ENCODE measurements around the gene VAV3. TPM values are rescaled to one million over a fixed set of nuclear protein-coding genes. Genes with fewer than 3 reads are reported as not detected.

VAV3 gene
- total and polyA plus RNA-seq, 2 of the 13 experiments (the other 11 are each of a cell fraction or from before 2014, with no cell fraction given), result 15.9 to 29.8 TPM

DNA sequence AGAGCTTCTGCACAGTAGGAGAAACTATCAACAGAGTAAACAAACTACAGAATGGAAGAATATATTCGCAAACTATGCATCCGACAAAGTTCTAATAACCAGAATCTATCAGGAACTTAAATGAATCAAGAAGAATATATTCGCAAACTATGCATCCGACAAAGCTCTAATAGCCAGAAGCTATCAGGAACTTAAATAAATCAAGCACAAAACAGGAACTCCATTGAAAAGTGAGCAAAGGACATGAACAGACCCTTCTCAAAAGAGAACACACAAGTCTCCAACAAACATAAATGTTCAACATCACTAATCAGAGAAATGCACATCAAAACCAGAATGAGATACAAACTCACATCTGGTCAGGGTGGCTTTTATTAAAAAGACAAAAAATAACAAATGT is 126.9 kb downstream of the VAV3 start:
- no peaks in the 10 kb centered on the region for H4K20me1 ChIP-seq (ENCODE audit: insufficient read depth, low read length)
- no peaks in the 10 kb centered on the region for H3K36me3 ChIP-seq (replicated peaks in 1 of 2; ENCODE audit: control insufficient read depth in 1 of 2, insufficient read depth in 2 of 2, low read length in 2 of 2)
- no peak overlapping the region for H3K4me2 ChIP-seq (ENCODE audit: low read depth, low read length)
- POLR2A ChIA-PET, result no interaction called here
- intact Hi-C loops (cut with micrococcal nuclease; ENCODE audit: unreplicated experiment) (no loop called here), in situ Hi-C loops (cut with HindIII; ENCODE audit: extremely low pct_ligation_motif_present, low pct_unique_long_range_greater_than_20kb) (no loop called here)
- no peak overlapping the region for H3K9ac ChIP-seq (ENCODE audit: insufficient read depth, low read depth, low read length)
- no peaks in the 10 kb centered on the region for H3K27me3 ChIP-seq (ENCODE audit: control insufficient read depth in 1 of 2, insufficient read depth in 2 of 2, low read length in 2 of 2)
- H3K4me3 ChIP-seq (replicated peaks in 1 of 3; ENCODE audit: insufficient read depth in 1 of 3, low read depth in 2 of 3, low read length in 3 of 3), result no peak overlapping the region
- no TSS peak for BruUV-seq (replicated peaks)
- no peaks in the 10 kb centered on the region for H3K9me3 ChIP-seq (ENCODE audit: low read length)
- H3K27ac ChIP-seq (ENCODE audit: extremely low read length, insufficient read depth, low read length), result no peak overlapping the region
- no peaks in the 10 kb centered on the region for H3K4me1 ChIP-seq (ENCODE audit: insufficient read depth, low read length)
- FAIRE-seq, result no peak
- H2AFZ ChIP-seq (ENCODE audit: low read length), result no peak overlapping the region
- no peak for ATAC-seq
- H3K79me2 ChIP-seq (ENCODE audit: insufficient read depth, low read length), result no peaks in the 10 kb centered on the region
- no peak for DNase-seq (ENCODE audit: low spot score)
- CTCF ChIA-PET (ENCODE audit: low intra/inter-chr PET ratio, low total read pairs), result no interaction called here
- 61% methylated on average over 4 of the region's 4 CpGs for WGBS (ENCODE audit: low lambda C conversion rate)
- TF ChIP-seq FOXK1 (CRISPR knock-in tag; IDR thresholded peaks at IDR 0.05; ENCODE audit: borderline replicate concordance, low read depth) (no peak), HNRNPLL (IDR thresholded peaks at IDR 0.05; ENCODE audit: low read depth, low read length, poor library complexity, severe bottlenecking) (no peak), ELK4 (CRISPR knock-in tag; IDR thresholded peaks at IDR 0.05; ENCODE audit: borderline replicate concordance) (no peak), HHEX (CRISPR knock-in tag; IDR thresholded peaks at IDR 0.05) (no peak), CREM (IDR thresholded peaks at IDR 0.05) (no peak), CREM (CRISPR knock-in tag; IDR thresholded peaks at IDR 0.05) (no peak), TARDBP (CRISPR knock-in tag; IDR thresholded peaks at IDR 0.05) (no peak), SRF (IDR thresholded peaks at IDR 0.05; ENCODE audit: low read depth, low read length) (no peak), ZMAT3 (CRISPR knock-in tag; conservative IDR thresholded peaks at IDR 0.05) (no peak)
- TF ChIP-seq, protein P1, sequence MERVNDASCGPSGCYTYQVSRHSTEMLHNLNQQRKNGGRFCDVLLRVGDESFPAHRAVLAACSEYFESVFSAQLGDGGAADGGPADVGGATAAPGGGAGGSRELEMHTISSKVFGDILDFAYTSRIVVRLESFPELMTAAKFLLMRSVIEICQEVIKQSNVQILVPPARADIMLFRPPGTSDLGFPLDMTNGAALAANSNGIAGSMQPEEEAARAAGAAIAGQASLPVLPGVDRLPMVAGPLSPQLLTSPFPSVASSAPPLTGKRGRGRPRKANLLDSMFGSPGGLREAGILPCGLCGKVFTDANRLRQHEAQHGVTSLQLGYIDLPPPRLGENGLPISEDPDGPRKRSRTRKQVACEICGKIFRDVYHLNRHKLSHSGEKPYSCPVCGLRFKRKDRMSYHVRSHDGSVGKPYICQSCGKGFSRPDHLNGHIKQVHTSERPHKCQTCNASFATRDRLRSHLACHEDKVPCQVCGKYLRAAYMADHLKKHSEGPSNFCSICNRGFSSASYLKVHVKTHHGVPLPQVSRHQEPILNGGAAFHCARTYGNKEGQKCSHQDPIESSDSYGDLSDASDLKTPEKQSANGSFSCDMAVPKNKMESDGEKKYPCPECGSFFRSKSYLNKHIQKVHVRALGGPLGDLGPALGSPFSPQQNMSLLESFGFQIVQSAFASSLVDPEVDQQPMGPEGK (CRISPR knock-in tag; IDR thresholded peaks at IDR 0.05), result no peak
- TF ChIP-seq, protein P2, sequence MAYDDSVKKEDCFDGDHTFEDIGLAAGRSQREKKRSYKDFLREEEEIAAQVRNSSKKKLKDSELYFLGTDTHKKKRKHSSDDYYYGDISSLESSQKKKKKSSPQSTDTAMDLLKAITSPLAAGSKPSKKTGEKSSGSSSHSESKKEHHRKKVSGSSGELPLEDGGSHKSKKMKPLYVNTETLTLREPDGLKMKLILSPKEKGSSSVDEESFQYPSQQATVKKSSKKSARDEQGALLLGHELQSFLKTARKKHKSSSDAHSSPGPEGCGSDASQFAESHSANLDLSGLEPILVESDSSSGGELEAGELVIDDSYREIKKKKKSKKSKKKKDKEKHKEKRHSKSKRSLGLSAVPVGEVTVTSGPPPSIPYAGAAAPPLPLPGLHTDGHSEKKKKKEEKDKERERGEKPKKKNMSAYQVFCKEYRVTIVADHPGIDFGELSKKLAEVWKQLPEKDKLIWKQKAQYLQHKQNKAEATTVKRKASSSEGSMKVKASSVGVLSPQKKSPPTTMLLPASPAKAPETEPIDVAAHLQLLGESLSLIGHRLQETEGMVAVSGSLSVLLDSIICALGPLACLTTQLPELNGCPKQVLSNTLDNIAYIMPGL (CRISPR knock-in tag; IDR thresholded peaks at IDR 0.05; ENCODE audit: borderline replicate concordance in 1 of 2, low read depth in 1 of 2), result no peak
- TF ChIP-seq, protein P3, sequence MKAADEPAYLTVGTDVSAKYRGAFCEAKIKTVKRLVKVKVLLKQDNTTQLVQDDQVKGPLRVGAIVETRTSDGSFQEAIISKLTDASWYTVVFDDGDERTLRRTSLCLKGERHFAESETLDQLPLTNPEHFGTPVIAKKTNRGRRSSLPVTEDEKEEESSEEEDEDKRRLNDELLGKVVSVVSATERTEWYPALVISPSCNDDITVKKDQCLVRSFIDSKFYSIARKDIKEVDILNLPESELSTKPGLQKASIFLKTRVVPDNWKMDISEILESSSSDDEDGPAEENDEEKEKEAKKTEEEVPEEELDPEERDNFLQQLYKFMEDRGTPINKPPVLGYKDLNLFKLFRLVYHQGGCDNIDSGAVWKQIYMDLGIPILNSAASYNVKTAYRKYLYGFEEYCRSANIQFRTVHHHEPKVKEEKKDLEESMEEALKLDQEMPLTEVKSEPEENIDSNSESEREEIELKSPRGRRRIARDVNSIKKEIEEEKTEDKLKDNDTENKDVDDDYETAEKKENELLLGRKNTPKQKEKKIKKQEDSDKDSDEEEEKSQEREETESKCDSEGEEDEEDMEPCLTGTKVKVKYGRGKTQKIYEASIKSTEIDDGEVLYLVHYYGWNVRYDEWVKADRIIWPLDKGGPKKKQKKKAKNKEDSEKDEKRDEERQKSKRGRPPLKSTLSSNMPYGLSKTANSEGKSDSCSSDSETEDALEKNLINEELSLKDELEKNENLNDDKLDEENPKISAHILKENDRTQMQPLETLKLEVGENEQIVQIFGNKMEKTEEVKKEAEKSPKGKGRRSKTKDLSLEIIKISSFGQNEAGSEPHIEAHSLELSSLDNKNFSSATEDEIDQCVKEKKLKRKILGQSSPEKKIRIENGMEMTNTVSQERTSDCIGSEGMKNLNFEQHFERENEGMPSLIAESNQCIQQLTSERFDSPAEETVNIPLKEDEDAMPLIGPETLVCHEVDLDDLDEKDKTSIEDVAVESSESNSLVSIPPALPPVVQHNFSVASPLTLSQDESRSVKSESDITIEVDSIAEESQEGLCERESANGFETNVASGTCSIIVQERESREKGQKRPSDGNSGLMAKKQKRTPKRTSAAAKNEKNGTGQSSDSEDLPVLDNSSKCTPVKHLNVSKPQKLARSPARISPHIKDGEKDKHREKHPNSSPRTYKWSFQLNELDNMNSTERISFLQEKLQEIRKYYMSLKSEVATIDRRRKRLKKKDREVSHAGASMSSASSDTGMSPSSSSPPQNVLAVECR (CRISPR knock-in tag; IDR thresholded peaks at IDR 0.05; ENCODE audit: borderline replicate concordance), result no peak
